Uterine smooth muscle cell (primary cell): ENCODE results near the gene IL18RAP. TPM values are rescaled to one million over a fixed set of nuclear protein-coding genes. Genes with fewer than 3 reads are reported as not detected.

Source experiments
- total RNA-seq: library from RNA; depleted of rRNA; stranded (reverse); fragments of >200 nt; gene quantifications from 2 replicates; pipeline ENCODE4 v1.2.3, GENCODE V29; 2014

Gene IL18RAP
- not detected in 2 replicates for total RNA-seq

GRCh38 chr2:102422910-102423309 lies at the start of gene IL18RAP:
Gene IL18RAP, plus strand, starts transcription at chr2:102423160. Its CDS starts 118 bp downstream, at chr2:102423278.

GRCh38 chr2:102473020-102473419 lies 50.1 kb downstream of the IL18RAP start, which contains the start of gene SLC9A4:
Gene SLC9A4, plus strand, starts transcription at chr2:102473226. Its CDS starts 534 bp downstream, at chr2:102473760.

Other genes starting within 250 kb of the IL18RAP start
- 1.4 and 1.7 TPM in 2 replicates for gene IL1RL2, start 236.1 kb upstream of the IL18RAP start, total RNA-seq
- gene IL1RL1, start 111.6 kb upstream of the IL18RAP start, total RNA-seq, result 0.12 and 0.77 TPM in 2 replicates
- gene IL18R1, start 67.4 kb upstream of the IL18RAP start, total RNA-seq, result 0.12 and 0.33 TPM in 2 replicates
- not detected in 2 replicates for gene SLC9A4, start 50.1 kb downstream of the IL18RAP start, total RNA-seq
- gene SLC9A2, start 196.4 kb downstream of the IL18RAP start, total RNA-seq, result not detected in 2 replicates